ENCODE measurements around the gene LGI4.

LGI4 gene

GRCh38 chr19:35087393-35087792, 47.5 kb downstream of the LGI4 start:
- TF ChIP-seq CSDC2 (CRISPR knock-in tag; IDR thresholded peaks at IDR 0.05): no peak
- TF ChIP-seq GLIS3 (CRISPR knock-in tag; IDR thresholded peaks at IDR 0.05): no peak
- no peak for TF ChIP-seq ZC3H10 (CRISPR knock-in tag; IDR thresholded peaks at IDR 0.05)
- TF ChIP-seq TOX (CRISPR knock-in tag; IDR thresholded peaks at IDR 0.05; ENCODE audit: borderline replicate concordance): no peak
- TF ChIP-seq, protein P1, sequence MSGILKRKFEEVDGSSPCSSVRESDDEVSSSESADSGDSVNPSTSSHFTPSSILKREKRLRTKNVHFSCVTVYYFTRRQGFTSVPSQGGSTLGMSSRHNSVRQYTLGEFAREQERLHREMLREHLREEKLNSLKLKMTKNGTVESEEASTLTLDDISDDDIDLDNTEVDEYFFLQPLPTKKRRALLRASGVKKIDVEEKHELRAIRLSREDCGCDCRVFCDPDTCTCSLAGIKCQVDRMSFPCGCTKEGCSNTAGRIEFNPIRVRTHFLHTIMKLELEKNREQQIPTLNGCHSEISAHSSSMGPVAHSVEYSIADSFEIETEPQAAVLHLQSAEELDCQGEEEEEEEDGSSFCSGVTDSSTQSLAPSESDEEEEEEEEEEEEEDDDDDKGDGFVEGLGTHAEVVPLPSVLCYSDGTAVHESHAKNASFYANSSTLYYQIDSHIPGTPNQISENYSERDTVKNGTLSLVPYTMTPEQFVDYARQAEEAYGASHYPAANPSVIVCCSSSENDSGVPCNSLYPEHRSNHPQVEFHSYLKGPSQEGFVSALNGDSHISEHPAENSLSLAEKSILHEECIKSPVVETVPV (CRISPR knock-in tag; IDR thresholded peaks at IDR 0.05): no peak
- TF ChIP-seq OSR1 (CRISPR knock-in tag; IDR thresholded peaks at IDR 0.05): no peak
- no peak for TF ChIP-seq SNAI2 (CRISPR knock-in tag; IDR thresholded peaks at IDR 0.05)
- TF ChIP-seq CREB5 (CRISPR knock-in tag; IDR thresholded peaks at IDR 0.05; ENCODE audit: low read depth): no peak
- TF ChIP-seq ZNF70 (CRISPR knock-in tag; IDR thresholded peaks at IDR 0.05): no peak
- no peak for TF ChIP-seq TCF4 (CRISPR knock-in tag; IDR thresholded peaks at IDR 0.05; ENCODE audit: borderline replicate concordance)
- TF ChIP-seq, protein P2, sequence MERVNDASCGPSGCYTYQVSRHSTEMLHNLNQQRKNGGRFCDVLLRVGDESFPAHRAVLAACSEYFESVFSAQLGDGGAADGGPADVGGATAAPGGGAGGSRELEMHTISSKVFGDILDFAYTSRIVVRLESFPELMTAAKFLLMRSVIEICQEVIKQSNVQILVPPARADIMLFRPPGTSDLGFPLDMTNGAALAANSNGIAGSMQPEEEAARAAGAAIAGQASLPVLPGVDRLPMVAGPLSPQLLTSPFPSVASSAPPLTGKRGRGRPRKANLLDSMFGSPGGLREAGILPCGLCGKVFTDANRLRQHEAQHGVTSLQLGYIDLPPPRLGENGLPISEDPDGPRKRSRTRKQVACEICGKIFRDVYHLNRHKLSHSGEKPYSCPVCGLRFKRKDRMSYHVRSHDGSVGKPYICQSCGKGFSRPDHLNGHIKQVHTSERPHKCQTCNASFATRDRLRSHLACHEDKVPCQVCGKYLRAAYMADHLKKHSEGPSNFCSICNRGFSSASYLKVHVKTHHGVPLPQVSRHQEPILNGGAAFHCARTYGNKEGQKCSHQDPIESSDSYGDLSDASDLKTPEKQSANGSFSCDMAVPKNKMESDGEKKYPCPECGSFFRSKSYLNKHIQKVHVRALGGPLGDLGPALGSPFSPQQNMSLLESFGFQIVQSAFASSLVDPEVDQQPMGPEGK (CRISPR knock-in tag; IDR thresholded peaks at IDR 0.05; ENCODE audit: borderline replicate concordance): no peak
- TF ChIP-seq ZFP3 (CRISPR knock-in tag; IDR thresholded peaks at IDR 0.05): no peak
- no peak for TF ChIP-seq ZNF8 (CRISPR knock-in tag; IDR thresholded peaks at IDR 0.05)
- TF ChIP-seq ZFP30 (CRISPR knock-in tag; IDR thresholded peaks at IDR 0.05): no peak
- TF ChIP-seq ESRRG (CRISPR knock-in tag; IDR thresholded peaks at IDR 0.05): no peak
- no peak for ATAC-seq

DNA sequence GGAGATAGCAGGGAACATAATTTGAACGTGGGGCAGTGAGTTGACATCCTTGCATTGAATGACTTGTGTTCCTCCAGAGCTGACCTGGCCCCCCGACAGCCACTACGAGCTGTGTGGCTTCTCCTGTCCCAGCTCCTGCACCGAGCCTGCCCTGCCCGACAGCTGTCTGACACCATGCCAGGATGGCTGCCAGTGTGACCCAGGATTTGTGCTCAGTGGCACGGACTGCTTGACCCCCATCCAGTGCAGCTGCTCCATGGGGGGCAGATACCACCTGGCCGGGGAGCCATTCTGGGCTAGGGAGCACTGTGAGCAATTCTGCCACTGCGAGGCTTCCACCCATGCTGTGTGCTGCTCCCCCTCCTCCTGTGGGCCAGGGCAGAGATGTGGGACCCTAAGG, 48.4 kb downstream of the LGI4 start:
- TF ChIP-seq, protein P3, sequence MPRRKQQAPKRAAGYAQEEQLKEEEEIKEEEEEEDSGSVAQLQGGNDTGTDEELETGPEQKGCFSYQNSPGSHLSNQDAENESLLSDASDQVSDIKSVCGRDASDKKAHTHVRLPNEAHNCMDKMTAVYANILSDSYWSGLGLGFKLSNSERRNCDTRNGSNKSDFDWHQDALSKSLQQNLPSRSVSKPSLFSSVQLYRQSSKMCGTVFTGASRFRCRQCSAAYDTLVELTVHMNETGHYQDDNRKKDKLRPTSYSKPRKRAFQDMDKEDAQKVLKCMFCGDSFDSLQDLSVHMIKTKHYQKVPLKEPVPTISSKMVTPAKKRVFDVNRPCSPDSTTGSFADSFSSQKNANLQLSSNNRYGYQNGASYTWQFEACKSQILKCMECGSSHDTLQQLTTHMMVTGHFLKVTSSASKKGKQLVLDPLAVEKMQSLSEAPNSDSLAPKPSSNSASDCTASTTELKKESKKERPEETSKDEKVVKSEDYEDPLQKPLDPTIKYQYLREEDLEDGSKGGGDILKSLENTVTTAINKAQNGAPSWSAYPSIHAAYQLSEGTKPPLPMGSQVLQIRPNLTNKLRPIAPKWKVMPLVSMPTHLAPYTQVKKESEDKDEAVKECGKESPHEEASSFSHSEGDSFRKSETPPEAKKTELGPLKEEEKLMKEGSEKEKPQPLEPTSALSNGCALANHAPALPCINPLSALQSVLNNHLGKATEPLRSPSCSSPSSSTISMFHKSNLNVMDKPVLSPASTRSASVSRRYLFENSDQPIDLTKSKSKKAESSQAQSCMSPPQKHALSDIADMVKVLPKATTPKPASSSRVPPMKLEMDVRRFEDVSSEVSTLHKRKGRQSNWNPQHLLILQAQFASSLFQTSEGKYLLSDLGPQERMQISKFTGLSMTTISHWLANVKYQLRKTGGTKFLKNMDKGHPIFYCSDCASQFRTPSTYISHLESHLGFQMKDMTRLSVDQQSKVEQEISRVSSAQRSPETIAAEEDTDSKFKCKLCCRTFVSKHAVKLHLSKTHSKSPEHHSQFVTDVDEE (CRISPR knock-in tag; IDR thresholded peaks at IDR 0.05): no peak
- no peak for TF ChIP-seq CREB5 (CRISPR knock-in tag; IDR thresholded peaks at IDR 0.05; ENCODE audit: low read depth)
- TF ChIP-seq ISL1 (CRISPR knock-in tag; IDR thresholded peaks at IDR 0.05): no peak
- no peak for TF ChIP-seq TOX (CRISPR knock-in tag; IDR thresholded peaks at IDR 0.05; ENCODE audit: borderline replicate concordance)
- no peak for TF ChIP-seq ZFP30 (CRISPR knock-in tag; IDR thresholded peaks at IDR 0.05)
- no peak for TF ChIP-seq ZNF565 (CRISPR knock-in tag; conservative IDR thresholded peaks at IDR 0.05; ENCODE audit: low read depth)
- TF ChIP-seq GLIS3 (CRISPR knock-in tag; IDR thresholded peaks at IDR 0.05): no peak
- TF ChIP-seq OSR1 (CRISPR knock-in tag; IDR thresholded peaks at IDR 0.05): no peak
- TF ChIP-seq PPARA (CRISPR knock-in tag; IDR thresholded peaks at IDR 0.05; ENCODE audit: borderline replicate concordance): no peak
- TF ChIP-seq, protein P1 (CRISPR knock-in tag; IDR thresholded peaks at IDR 0.05): no peak
- no peak for TF ChIP-seq BACH2 (CRISPR knock-in tag; IDR thresholded peaks at IDR 0.05; ENCODE audit: borderline replicate concordance)
- no peak for TF ChIP-seq SNAI2 (CRISPR knock-in tag; IDR thresholded peaks at IDR 0.05)
- TF ChIP-seq, protein P2 (CRISPR knock-in tag; IDR thresholded peaks at IDR 0.05; ENCODE audit: borderline replicate concordance): no peak
- TF ChIP-seq, protein P4, sequence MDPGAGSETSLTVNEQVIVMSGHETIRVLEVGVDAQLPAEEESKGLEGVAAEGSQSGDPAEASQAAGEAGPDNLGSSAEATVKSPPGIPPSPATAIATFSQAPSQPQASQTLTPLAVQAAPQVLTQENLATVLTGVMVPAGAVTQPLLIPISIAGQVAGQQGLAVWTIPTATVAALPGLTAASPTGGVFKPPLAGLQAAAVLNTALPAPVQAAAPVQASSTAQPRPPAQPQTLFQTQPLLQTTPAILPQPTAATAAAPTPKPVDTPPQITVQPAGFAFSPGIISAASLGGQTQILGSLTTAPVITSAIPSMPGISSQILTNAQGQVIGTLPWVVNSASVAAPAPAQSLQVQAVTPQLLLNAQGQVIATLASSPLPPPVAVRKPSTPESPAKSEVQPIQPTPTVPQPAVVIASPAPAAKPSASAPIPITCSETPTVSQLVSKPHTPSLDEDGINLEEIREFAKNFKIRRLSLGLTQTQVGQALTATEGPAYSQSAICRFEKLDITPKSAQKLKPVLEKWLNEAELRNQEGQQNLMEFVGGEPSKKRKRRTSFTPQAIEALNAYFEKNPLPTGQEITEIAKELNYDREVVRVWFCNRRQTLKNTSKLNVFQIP (CRISPR knock-in tag; IDR thresholded peaks at IDR 0.05; ENCODE audit: borderline replicate concordance, low read depth): no peak
- TF ChIP-seq CSDC2 (CRISPR knock-in tag; IDR thresholded peaks at IDR 0.05): no peak
- no peak for TF ChIP-seq RARB (CRISPR knock-in tag; IDR thresholded peaks at IDR 0.05)
- ATAC-seq: no peak
